Mammary epithelial cell (primary cell): ENCODE results near the gene PAM16.

Experiments used
- EZH2 ChIP-seq: IDR thresholded peaks from 2 replicates; pipeline ENCODE4 v1.6.1; 2012; ENCODE audit warnings: low read length, inconsistent platforms, borderline replicate concordance
- TF ChIP-seq, protein P1 (sequence below), 2 donors: IDR thresholded peaks in 1 of 2; conservative IDR thresholded peaks in 1 of 2; 2 replicates each; pipeline ENCODE4 v1.5.1; 2011 to 2012; ENCODE audit warnings: inconsistent platforms in 2 of 2, low read length in 2 of 2, mild to moderate bottlenecking in 2 of 2, control low read depth in 1 of 2, low read depth in 1 of 2; ENCODE audit not compliant: insufficient read depth in 1 of 2; ENCODE audit errors: extremely low read depth in 1 of 2

DNA sequence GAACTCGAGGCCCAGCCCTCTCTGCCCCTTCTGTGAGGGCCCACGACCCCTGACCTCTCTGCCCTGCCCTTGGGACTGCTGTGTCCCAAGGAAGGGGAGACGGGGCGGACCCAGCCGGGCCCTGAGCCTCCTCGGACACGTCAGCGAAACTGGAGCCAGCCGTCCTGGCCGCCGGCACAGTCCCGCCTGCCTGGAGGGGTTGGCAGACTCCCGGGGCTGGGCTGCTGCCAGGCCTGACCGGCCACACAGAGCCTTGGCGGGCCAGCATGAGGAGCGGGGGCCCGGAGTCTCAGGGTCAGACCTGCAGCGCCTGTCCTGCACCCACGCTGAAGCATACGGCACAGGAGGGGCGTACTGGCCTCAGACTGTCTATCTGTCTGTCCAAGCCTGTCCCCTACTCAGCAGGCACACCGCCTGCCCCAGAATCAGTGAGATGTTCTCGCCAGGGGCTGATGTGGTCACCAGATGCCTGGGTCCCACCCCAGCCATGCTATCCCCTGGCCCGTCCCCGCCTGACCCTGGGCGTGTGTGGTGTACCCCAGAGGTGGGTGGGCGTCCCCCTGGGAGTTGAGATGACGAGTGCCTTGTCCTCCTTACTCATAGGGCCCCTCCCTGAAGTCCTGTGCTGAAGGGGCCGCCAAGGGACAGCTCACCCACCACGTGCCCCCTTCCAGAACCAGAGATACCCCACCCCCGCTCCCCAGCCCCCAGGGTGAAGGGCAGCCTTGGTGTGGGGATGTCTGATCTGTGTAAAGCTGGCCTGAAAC is 25.2 kb upstream of the PAM16 start:
- TF ChIP-seq, protein P1, sequence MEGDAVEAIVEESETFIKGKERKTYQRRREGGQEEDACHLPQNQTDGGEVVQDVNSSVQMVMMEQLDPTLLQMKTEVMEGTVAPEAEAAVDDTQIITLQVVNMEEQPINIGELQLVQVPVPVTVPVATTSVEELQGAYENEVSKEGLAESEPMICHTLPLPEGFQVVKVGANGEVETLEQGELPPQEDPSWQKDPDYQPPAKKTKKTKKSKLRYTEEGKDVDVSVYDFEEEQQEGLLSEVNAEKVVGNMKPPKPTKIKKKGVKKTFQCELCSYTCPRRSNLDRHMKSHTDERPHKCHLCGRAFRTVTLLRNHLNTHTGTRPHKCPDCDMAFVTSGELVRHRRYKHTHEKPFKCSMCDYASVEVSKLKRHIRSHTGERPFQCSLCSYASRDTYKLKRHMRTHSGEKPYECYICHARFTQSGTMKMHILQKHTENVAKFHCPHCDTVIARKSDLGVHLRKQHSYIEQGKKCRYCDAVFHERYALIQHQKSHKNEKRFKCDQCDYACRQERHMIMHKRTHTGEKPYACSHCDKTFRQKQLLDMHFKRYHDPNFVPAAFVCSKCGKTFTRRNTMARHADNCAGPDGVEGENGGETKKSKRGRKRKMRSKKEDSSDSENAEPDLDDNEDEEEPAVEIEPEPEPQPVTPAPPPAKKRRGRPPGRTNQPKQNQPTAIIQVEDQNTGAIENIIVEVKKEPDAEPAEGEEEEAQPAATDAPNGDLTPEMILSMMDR (conservative IDR thresholded peaks at IDR 0.05 in 1 of 2, IDR thresholded peaks at IDR 0.05 in 1 of 2; ENCODE audit: extremely low read depth in 1 of 2, insufficient read depth in 1 of 2, low read depth in 1 of 2, low read length in 2 of 2) = no peak
- no peak for TF ChIP-seq EZH2
